ENCODE measurements around the gene BCAM. TPM values are rescaled to one million over a fixed set of nuclear protein-coding genes. Genes with fewer than 3 reads are reported as not detected.

The BCAM gene
- total and polyA plus RNA-seq, 3 donors from 2014 or later, result 67.8 to 128 (median 113) TPM

DNA sequence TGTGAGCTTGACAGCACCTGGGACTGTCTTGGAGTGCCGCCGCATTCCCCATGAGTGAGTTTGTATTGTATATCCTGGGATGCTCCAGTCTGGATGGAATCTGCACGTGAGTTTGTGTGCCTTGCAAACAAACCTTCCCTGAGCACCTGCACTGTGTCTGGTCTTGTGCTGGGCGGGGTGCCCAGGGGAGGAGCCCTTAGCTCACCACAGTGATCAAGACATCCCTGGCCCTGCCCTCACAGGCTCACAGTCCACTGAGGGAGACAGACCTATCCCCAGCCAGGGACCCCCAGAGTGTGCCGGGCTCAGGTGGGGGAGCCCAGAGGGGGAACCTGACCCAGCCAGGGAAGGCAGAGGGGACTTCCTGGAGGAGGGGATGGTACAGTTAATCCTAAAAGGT lies 1.7 kb upstream of the BCAM start:
- Histone ChIP-seq H3K9me3 (no peaks in the 10 kb centered on the region), H3K27me3 (no peaks in the 10 kb centered on the region), H3K4me1 (peaks cover 21% of the 10 kb centered on the region), H3K36me3 (ENCODE audit: low read depth, missing control alignments) (no peaks in the 10 kb centered on the region), H3K4me3 (no peak overlapping the region), H3K27ac (no peak overlapping the region)
- no peak for DNase-seq
- intact Hi-C loops (cut with DNase I; ENCODE audit: low total_unique reads), result loop anchor here (5.0 kb wide), 1 partner anchor 35 kb away; no protein-coding TSS in a partner anchor
- TF ChIP-seq, protein P1, sequence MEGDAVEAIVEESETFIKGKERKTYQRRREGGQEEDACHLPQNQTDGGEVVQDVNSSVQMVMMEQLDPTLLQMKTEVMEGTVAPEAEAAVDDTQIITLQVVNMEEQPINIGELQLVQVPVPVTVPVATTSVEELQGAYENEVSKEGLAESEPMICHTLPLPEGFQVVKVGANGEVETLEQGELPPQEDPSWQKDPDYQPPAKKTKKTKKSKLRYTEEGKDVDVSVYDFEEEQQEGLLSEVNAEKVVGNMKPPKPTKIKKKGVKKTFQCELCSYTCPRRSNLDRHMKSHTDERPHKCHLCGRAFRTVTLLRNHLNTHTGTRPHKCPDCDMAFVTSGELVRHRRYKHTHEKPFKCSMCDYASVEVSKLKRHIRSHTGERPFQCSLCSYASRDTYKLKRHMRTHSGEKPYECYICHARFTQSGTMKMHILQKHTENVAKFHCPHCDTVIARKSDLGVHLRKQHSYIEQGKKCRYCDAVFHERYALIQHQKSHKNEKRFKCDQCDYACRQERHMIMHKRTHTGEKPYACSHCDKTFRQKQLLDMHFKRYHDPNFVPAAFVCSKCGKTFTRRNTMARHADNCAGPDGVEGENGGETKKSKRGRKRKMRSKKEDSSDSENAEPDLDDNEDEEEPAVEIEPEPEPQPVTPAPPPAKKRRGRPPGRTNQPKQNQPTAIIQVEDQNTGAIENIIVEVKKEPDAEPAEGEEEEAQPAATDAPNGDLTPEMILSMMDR (IDR thresholded peaks at IDR 0.05), result no peak
- no peak for TF ChIP-seq POLR2A (IDR thresholded peaks at IDR 0.05)
- WGBS, 2 donors, result 71 to 81% methylated on average over 3 to 5 of the region's 5 CpGs

DNA sequence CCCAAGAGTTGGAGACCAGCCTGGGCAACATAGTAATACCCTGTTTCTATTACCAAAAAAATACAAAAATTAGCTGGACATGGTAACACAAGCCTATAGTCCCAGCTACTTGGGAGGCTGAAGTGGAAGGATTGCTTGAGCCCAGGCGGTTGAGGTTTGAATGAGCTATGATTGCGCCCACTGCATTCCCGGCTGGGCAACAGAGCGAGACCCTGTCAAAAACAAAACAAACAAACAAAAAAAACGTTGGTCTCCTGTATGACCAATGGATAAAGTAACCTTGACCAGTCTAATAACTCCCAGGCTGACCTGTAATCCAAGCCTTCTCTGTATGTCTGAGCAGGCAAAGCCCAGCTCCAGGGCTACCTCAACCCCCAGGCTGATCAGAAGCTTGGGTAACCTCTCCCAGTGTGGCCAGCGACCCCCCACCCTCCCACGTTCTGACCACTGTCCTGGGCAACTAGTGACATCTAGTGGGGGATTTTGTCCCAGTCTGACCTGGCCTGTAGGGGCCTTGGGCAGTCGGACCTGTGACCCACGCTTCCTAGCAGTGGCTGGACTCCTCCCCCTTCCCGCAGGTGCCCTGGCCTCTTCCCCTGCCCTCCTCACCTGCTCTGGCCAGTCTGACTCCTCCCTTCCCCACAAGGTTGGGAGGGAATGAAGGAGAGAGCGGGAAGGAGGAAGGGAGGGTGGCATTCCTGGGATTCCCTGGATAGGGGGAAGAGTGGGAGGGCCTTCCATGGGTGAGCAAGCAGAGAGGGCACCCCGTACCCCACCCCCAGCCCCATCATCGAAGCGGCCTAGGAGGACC lies 1.0 kb upstream of the BCAM start:
- H3K4me1 ChIP-seq, result peaks cover 21% of the 10 kb centered on the region
- no peaks in the 10 kb centered on the region for H3K27me3 ChIP-seq
- TF ChIP-seq, protein P1 (IDR thresholded peaks at IDR 0.05), result peak; percentile 12 to 41 (median 31)
- no peak for TF ChIP-seq POLR2A (IDR thresholded peaks at IDR 0.05)
- no peaks in the 10 kb centered on the region for H3K36me3 ChIP-seq (ENCODE audit: low read depth, missing control alignments)
- H3K9me3 ChIP-seq, result no peaks in the 10 kb centered on the region
- intact Hi-C loops (cut with DNase I; ENCODE audit: low total_unique reads), result loop anchor here (5.0 kb wide), 1 partner anchor 34 kb away; no protein-coding TSS in a partner anchor
- peak overlapping the region in 1 of 2 donors; percentile 63 for H3K4me3 ChIP-seq
- 31 to 33% methylated on average over 14 of the region's 14 CpGs for WGBS, 2 donors
- DNase-seq, result no peak
- H3K27ac ChIP-seq, result peak overlapping the region; percentile 14 to 59

DNA sequence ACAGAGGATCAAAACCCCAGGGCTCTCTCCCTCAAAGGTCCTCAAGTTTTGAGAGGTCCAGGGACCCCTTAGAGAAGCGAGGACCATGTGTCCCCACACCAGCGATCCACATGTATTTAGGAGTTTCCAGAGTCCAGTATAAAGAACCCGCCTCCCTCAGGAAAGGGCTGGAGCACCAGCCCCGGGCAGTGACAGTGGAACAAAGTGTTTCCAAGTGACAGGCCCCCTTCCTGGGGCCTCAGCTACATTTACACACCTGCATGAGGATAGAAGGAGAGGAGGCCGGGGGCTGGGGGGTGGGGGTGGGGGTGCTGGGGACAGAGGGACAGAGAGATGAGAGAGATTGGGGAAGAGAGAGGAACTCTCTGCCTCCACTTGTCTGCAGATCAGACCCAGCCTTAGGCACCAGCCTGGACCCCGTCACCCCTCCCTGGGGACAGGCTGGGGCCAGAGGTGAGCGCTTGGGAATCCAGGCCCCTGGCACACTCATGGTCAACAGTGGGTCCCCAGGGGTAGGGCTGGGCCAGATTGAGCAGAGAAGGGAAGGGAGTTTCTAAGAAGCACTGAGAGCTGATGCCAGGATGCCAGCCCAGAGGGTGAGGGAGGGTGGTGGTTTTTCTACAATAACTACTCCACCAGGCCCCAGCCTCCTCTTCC lies 802 bp downstream of the BCAM start:
- Histone ChIP-seq H3K27ac (peak overlapping the region in 1 of 2 donors; percentile 47), H3K27me3 (no peaks in the 10 kb centered on the region), H3K9me3 (no peaks in the 10 kb centered on the region), H3K36me3 (ENCODE audit: low read depth, missing control alignments) (no peaks in the 10 kb centered on the region), H3K4me3 (peak overlapping the region in 1 of 2 donors; percentile 63), H3K4me1 (peaks cover 21% of the 10 kb centered on the region)
- WGBS, 2 donors, result 34 to 41% methylated on average over 6 to 7 of the region's 7 CpGs
- intact Hi-C loops (cut with DNase I; ENCODE audit: low total_unique reads), result loop anchor here (5.0 kb wide), 1 partner anchor 33 kb away; no protein-coding TSS in a partner anchor
- TF ChIP-seq, protein P1 (IDR thresholded peaks at IDR 0.05), result no peak
- DNase-seq, result no peak

GRCh38 chr19:44810234-44811121 lies 1.6 kb downstream of the BCAM start:
- TF ChIP-seq POLR2A (IDR thresholded peaks at IDR 0.05), result no peak
- TF ChIP-seq, protein P1 (IDR thresholded peaks at IDR 0.05), result no peak
- WGBS, 2 donors, result 76 to 81% methylated on average over 9 to 13 of the region's 13 CpGs
- no peak overlapping the region for H3K4me3 ChIP-seq
- no peak for DNase-seq
- H3K36me3 ChIP-seq (ENCODE audit: low read depth, missing control alignments), result no peaks in the 10 kb centered on the region
- intact Hi-C loops (cut with DNase I; ENCODE audit: low total_unique reads), result no loop called here
- H3K27me3 ChIP-seq, result no peaks in the 10 kb centered on the region
- peaks cover 21% of the 10 kb centered on the region for H3K4me1 ChIP-seq
- H3K9me3 ChIP-seq, result no peaks in the 10 kb centered on the region
- H3K27ac ChIP-seq, result no peak overlapping the region
